Measurements from ENCODE around the gene TOMM40L. TPM values are rescaled to one million over a fixed set of nuclear protein-coding genes. Genes with fewer than 3 reads are reported as not detected.

TOMM40L gene
- total RNA-seq, 2 experiments from 2014 or later: 13.7 to 17.4 TPM

DNA sequence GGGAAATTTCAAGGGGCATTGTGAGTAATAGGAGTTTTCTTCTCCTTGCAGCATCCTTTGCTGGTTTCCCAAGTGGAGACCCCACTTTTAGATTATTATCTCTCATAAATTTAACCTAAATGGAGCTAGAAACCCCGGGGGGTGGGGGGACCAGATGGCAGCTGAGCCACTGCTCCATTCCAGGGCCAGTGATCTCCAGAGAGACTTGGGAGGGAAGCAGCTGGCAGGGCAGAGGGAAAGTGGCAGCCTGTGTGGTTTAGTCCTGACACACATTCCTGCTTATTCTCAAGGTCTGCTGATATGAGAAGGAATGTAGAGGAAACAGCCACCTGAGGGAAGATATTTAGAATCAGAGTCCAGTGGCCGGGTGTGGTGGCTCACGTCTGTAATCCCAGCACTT is 49.0 kb downstream of the TOMM40L start:
- POLR2A ChIA-PET: no interaction called here

More for the DNA sequence above, 49.0 kb downstream of the TOMM40L start:
- DNase-seq (no peak), ATAC-seq (ENCODE audit: low read depth) (no peak)
- H3K36me3 Mint-ChIP-seq: no peaks in the 10 kb centered on the region
- H3K4me1 Mint-ChIP-seq: no peaks in the 10 kb centered on the region
- H3K27ac Mint-ChIP-seq: no peak overlapping the region
- peaks cover 28% of the 10 kb centered on the region for H3K27me3 Mint-ChIP-seq
- H3K4me3 Mint-ChIP-seq: no peak overlapping the region
- H3K9me3 Mint-ChIP-seq: no peaks in the 10 kb centered on the region

Small RNA genes within 50 kb of the gene (microRNA-seq; reads per million reads assigned to microRNA genes)
- not detected for gene MIR5187

Other genes with a start within 250 kb of the TOMM40L start
- 10 to 100 TPM; 28.5 to 35.9 TPM for gene F11R, start 204.9 kb upstream of the TOMM40L start, total RNA-seq
- 10 to 100 TPM; 81.7 to 84.9 TPM for gene TSTD1, start 187.1 kb upstream of the TOMM40L start, total RNA-seq
- gene USF1, start 180.1 kb upstream of the TOMM40L start, total RNA-seq: 10 to 100 TPM; 93.0 to 96.3 TPM
- gene ARHGAP30, start 156.2 kb upstream of the TOMM40L start, total RNA-seq: 100 to 1,000 TPM; 260 to 273 TPM
- not detected for gene NECTIN4, start 136.5 kb upstream of the TOMM40L start, total RNA-seq
- 1 to 10 TPM; 1.2 TPM for gene KLHDC9, start 127.7 kb upstream of the TOMM40L start, total RNA-seq
- gene PFDN2, start 108.0 kb upstream of the TOMM40L start, total RNA-seq: 10 to 100 TPM; 54.1 to 62.3 TPM
- 10 to 100 TPM; 44.7 to 49.3 TPM for gene NIT1, start 108.0 kb upstream of the TOMM40L start, total RNA-seq
- gene DEDD, start 93.4 kb upstream of the TOMM40L start, total RNA-seq: 10 to 100 TPM; 39.8 to 40.3 TPM
- 10 to 100 TPM; 95.9 to 98.1 TPM for gene UFC1, start 72.1 kb upstream of the TOMM40L start, total RNA-seq
- gene USP21, start 66.6 kb upstream of the TOMM40L start, total RNA-seq: 10 to 100 TPM; 40.7 to 46.8 TPM
- gene PPOX, start 59.6 kb upstream of the TOMM40L start, total RNA-seq: 10 to 100 TPM; 47.0 to 53.0 TPM
- gene B4GALT3, start 48.6 kb upstream of the TOMM40L start, total RNA-seq: 10 to 100 TPM; 54.5 to 54.8 TPM
- gene ADAMTS4, start 27.0 kb upstream of the TOMM40L start, total RNA-seq: 1 to 10 TPM; 2.5 to 3.5 TPM
- 10 to 100 TPM; 80.6 to 92.8 TPM for gene NDUFS2, start 23.7 kb upstream of the TOMM40L start, total RNA-seq
- gene FCER1G, start 10.8 kb upstream of the TOMM40L start, total RNA-seq: 10 to 100 TPM; 18.9 to 22.1 TPM
- not detected for gene APOA2, start 2.4 kb upstream of the TOMM40L start, total RNA-seq
- gene NR1I3, start 12.1 kb downstream of the TOMM40L start, total RNA-seq: not detected
- 1 to 10 TPM in 1 of 2 experiments, under 1 TPM in 1; 0.91 to 1.1 TPM for gene PCP4L1, start 32.7 kb downstream of the TOMM40L start, total RNA-seq
- 1 to 10 TPM; 8.4 to 9.5 TPM for gene MPZ, start 83.9 kb downstream of the TOMM40L start, total RNA-seq
- gene SDHC, start 88.3 kb downstream of the TOMM40L start, total RNA-seq: 100 to 1,000 TPM; 148 to 150 TPM
- gene CFAP126, start 141.8 kb downstream of the TOMM40L start, total RNA-seq: not detected